ENCODE measurements around the gene SEPTIN2. TPM values are rescaled to one million over a fixed set of nuclear protein-coding genes. Genes with fewer than 3 reads are reported as not detected.

Gene SEPTIN2
- total and polyA plus RNA-seq, 2 experiments from 2014 or later, result 227 to 393 TPM

- H3K4me2 ChIP-seq, result no peak overlapping the region
- peaks cover 29% of the 10 kb centered on the region for H4K20me1 ChIP-seq (replicated peaks; ENCODE audit: insufficient read depth)
- H3F3A ChIP-seq (replicated peaks; ENCODE audit: low read depth), result no peaks in the 10 kb centered on the region
- no peaks in the 10 kb centered on the region for H3K36me3 ChIP-seq (ENCODE audit: insufficient read depth)
- Mint-ChIP-seq H3K27ac (no peak overlapping the region; the same call in 1 of the 2 replicates), H3K36me3 (ENCODE audit: low read depth) (no peaks in the 10 kb centered on the region; the same call in 2 of the 3 replicates), H3K27me3 (ENCODE audit: insufficient read depth, low read depth, poor library complexity) (peaks cover 10% of the 10 kb centered on the region), H3K4me1 (peaks cover 47% of the 10 kb centered on the region), H3K4me3 (no peak overlapping the region; the same call in 2 of the 3 replicates), H3K9me3 (no peaks in the 10 kb centered on the region)
- no peak for ATAC-seq
- H3K4me3 ChIP-seq, result no peak overlapping the region
- no peaks in the 10 kb centered on the region for H3K27me3 ChIP-seq (ENCODE audit: insufficient read depth)
- H3K27ac ChIP-seq (ENCODE audit: low read depth), result 0 out of 2 replicates have a peak overlapping the region, but pooled peaks have one; percentile 7
- peaks cover 90% of the 10 kb centered on the region for H3K79me2 ChIP-seq (replicated peaks; ENCODE audit: insufficient read depth)
- TF ChIP-seq CTCF (conservative IDR thresholded peaks at IDR 0.05; ENCODE audit: low read depth in 2 of 2), result no peak
- TF ChIP-seq REST (IDR thresholded peaks at IDR 0.05; ENCODE audit: unreplicated experiment), result no peak
- no peak for TF ChIP-seq ZNF114 (CRISPR knock-in tag; IDR thresholded peaks at IDR 0.05)
- H2AFZ ChIP-seq, result no peak overlapping the region
- peaks cover 22% of the 10 kb centered on the region for H3K4me1 ChIP-seq (ENCODE audit: insufficient read depth)
- DNase-seq (ENCODE audit: low spot score), result no peak
- no peaks in the 10 kb centered on the region for H3K9me2 ChIP-seq (ENCODE audit: insufficient read depth)
These were observed 4.7 kb upstream of the SEPTIN2 start for GRCh38 chr2:241310917-241311566.

- Mint-ChIP-seq H3K27me3 (ENCODE audit: insufficient read depth, low read depth, poor library complexity) (peaks cover 12% of the 10 kb centered on the region), H3K9me3 (no peaks in the 10 kb centered on the region)
- H3K4me2 ChIP-seq, result no peak overlapping the region
These were observed 3.6 kb upstream of the SEPTIN2 start for GRCh38 chr2:241312082-241312481.

More at GRCh38 chr2:241312082-241312481, 3.6 kb upstream of the SEPTIN2 start:
- Histone ChIP-seq H3K9me2 (ENCODE audit: insufficient read depth) (no peaks in the 10 kb centered on the region), H3K4me3 (no peak overlapping the region), H4K20me1 (replicated peaks; ENCODE audit: insufficient read depth) (peaks cover 33% of the 10 kb centered on the region), H3K79me2 (replicated peaks; ENCODE audit: insufficient read depth) (peaks cover 90% of the 10 kb centered on the region), H3K27ac (ENCODE audit: low read depth) (no peak overlapping the region), H3F3A (replicated peaks; ENCODE audit: low read depth) (no peaks in the 10 kb centered on the region), H2AFZ (no peak overlapping the region), H3K4me1 (ENCODE audit: insufficient read depth) (peaks cover 23% of the 10 kb centered on the region), H3K27me3 (ENCODE audit: insufficient read depth) (no peaks in the 10 kb centered on the region), H3K36me3 (ENCODE audit: insufficient read depth) (no peaks in the 10 kb centered on the region)
- DNase-seq (ENCODE audit: low spot score), result no peak
- H3K27ac Mint-ChIP-seq, result 0 out of 2 replicates have a peak overlapping the region, but pooled peaks have one; percentile 6
- peaks cover 8% of the 10 kb centered on the region for H3K36me3 Mint-ChIP-seq (ENCODE audit: low read depth)
- peaks cover 50% of the 10 kb centered on the region for H3K4me1 Mint-ChIP-seq
- no peak for TF ChIP-seq NANOG (IDR thresholded peaks at IDR 0.05; ENCODE audit: borderline replicate concordance)
- no peak for TF ChIP-seq ZNF462 (CRISPR knock-in tag; IDR thresholded peaks at IDR 0.05)
- no peak for TF ChIP-seq CREB1 (CRISPR knock-in tag; IDR thresholded peaks at IDR 0.05; ENCODE audit: low read depth)
- TF ChIP-seq STAT1 (IDR thresholded peaks at IDR 0.05; ENCODE audit: unreplicated experiment), result no peak
- TF ChIP-seq ETS1 (IDR thresholded peaks at IDR 0.05), result no peak
- no peak for ATAC-seq
- H3K4me3 Mint-ChIP-seq, result no peak overlapping the region

Measured in GM23338 (cell line).